Fibroblast of mammary gland (primary cell): Measurements from ENCODE around the gene OLFML2B.

Source experiments
- DNase-seq: peaks from one replicate; pipeline ENCODE4 v3.0.0-alpha.2; 2010; ENCODE audit warnings: low read depth
- H3K4me3 ChIP-seq: 2 replicates; pipeline ENCODE4 v1.5.1; 2011; ENCODE audit warnings: low read depth, mild to moderate bottlenecking, low read length, moderate library complexity; ENCODE audit not compliant: control insufficient read depth
- TF ChIP-seq, protein P1 (sequence below): conservative IDR thresholded peaks from 2 replicates; pipeline ENCODE4 v1.5.1; 2011; ENCODE audit warnings: low read depth, low read length, inconsistent platforms; ENCODE audit not compliant: control insufficient read depth, insufficient read depth

Gene OLFML2B

DNA sequence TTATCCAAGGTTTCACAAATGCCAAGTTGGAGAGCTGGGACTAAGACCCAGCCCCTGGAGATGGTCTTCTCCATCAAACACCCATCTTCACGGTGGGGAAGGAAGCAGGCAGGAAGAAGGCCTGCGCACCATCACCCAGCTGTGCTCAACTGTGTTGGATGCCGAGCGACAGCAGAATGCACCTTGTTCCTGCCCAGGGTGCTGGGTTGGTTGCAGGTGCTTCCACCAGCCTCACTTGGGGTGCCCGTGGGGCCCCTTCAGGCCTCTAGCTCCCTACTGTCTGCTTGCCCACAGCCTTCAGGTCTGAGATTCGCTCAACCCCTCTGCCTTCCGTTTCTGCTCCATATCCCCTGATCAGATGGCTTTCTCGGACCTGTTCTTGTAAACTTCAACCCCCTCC is 42.5 kb downstream of the OLFML2B start:
- DNase-seq = no peak
- TF ChIP-seq, protein P1, sequence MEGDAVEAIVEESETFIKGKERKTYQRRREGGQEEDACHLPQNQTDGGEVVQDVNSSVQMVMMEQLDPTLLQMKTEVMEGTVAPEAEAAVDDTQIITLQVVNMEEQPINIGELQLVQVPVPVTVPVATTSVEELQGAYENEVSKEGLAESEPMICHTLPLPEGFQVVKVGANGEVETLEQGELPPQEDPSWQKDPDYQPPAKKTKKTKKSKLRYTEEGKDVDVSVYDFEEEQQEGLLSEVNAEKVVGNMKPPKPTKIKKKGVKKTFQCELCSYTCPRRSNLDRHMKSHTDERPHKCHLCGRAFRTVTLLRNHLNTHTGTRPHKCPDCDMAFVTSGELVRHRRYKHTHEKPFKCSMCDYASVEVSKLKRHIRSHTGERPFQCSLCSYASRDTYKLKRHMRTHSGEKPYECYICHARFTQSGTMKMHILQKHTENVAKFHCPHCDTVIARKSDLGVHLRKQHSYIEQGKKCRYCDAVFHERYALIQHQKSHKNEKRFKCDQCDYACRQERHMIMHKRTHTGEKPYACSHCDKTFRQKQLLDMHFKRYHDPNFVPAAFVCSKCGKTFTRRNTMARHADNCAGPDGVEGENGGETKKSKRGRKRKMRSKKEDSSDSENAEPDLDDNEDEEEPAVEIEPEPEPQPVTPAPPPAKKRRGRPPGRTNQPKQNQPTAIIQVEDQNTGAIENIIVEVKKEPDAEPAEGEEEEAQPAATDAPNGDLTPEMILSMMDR = no peak
- H3K4me3 ChIP-seq = no peak overlapping the region

DNA sequence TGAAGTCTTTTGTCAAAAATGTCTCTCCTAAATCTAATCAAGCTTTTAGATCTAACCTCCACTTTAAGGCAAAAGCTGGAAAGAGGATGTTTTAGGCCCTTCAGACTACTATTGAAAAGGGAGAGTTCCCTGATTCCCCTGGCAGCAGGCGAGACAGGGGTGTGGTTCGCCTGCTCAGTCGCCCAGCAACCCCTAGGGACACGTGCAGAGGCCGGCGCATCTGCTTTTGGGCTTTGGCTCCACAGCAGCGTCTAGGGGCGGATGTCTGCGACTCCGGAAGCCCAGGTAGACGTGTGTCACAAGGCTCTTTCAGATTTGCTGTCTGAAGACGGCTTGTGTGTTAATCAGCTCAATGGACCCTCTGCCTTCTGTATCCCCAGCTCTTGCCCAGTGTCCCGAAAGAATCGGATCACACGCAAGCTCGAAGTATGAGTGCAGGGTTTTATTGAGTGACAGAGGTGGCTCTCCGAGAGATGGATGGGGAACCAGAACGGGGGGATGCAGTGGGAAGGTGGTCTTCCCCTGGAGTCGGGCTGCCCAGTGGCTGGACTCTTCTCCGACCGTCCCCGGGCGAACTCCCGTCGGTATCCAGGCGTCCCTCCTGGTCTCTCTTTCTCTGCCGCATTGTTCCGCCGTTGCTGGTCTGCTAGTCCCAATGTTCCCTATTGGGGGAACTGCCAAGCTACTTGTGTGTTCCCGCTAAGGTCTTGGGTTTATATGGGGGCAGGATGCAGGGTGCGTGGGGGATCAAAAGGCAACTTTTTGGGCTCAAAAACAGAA is 45.5 kb downstream of the OLFML2B start:
- H3K4me3 ChIP-seq = no peak overlapping the region
- TF ChIP-seq, protein P1 = no peak
- no peak for DNase-seq

DNA sequence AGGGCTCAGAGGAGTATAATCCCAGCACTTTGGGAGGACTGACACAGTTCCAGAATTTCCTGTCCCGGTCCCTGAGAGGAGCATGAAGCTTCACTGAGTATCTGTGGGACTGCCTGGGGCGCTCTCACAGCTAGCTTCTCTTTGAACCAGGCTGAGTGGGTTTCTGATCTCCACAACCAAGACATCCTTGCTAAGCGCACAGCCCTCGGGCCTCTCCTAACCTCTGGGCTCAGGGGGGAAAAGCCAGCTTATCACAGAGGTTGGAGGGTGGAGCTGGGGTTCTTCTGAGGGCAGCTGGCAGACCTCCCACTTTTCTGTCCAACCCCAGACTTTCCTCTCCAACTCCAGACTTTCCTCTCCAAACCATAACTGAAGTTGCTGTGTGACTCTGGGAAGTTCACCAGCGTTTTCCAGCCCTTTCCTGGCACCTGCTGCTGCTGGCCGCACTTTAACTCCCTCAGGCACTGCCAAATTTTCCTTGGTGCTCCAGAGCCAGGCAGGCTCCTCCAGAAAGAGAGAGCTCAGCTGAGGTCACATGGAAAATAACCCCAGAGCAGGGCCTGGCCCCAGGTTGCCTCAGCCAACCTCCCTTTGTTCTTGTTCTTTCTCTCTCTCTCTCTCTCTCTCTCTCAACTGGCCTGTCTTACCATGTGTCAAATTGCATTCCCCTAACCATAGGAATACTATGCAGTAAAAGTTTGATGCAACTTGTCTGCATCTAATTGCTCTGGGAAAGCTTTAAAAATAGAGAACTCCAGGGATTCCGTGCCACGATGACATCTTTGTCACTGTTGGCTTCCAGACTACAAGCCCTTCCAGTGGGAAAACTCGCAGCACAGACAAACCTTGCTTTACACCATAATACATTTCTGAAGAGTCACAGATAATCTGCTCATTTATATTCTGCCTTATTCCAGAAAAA is 49.5 kb downstream of the OLFML2B start:
- DNase-seq = no peak
- TF ChIP-seq, protein P1 = no peak
- H3K4me3 ChIP-seq = no peak overlapping the region

DNA sequence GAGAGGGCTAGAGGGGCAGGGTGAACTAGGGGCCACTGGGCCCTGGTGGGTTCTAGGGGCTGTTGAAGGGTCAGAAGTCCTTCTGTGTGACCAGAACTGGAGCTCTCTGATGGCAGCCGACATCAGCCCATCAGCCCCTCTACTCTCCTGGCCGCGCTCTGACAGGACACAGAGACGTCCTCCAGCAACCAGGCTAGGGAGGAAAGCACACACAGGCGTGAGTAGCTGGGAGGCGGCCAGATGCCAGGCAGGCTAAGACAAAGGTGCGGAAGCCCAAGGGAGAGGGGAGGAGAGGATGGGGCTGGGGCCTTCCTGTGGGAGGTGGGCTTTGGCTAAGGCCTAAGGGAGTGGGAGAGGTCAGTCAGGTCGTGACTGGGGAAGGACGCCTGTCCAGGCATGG is 50.8 kb downstream of the OLFML2B start:
- H3K4me3 ChIP-seq = no peak overlapping the region

DNA sequence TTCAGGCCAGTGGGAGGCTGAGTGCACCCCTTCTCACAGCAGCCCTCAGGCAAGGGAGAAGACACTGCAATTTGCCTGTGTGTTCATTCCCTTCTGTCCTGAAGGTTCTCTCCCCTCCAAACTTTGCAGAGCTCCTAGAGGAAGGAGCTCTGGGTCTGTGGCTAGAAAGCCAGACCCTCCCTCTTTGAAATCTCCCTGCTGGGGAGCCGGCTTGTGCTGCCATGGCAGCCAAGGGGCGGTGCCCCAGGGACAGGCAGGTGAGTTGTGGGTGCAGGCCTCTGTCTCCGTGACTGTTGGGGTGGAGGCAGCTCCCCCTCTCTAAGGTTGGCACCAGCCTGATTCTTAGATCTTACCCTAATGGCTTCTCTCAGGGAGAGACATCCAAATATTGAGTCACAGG is 53.0 kb downstream of the OLFML2B start:
- TF ChIP-seq, protein P1 = no peak
- no peak for DNase-seq
- H3K4me3 ChIP-seq = no peak overlapping the region

More for the DNA sequence above, 50.8 kb downstream of the OLFML2B start:
- no peak for DNase-seq
- TF ChIP-seq, protein P1 = no peak

DNA sequence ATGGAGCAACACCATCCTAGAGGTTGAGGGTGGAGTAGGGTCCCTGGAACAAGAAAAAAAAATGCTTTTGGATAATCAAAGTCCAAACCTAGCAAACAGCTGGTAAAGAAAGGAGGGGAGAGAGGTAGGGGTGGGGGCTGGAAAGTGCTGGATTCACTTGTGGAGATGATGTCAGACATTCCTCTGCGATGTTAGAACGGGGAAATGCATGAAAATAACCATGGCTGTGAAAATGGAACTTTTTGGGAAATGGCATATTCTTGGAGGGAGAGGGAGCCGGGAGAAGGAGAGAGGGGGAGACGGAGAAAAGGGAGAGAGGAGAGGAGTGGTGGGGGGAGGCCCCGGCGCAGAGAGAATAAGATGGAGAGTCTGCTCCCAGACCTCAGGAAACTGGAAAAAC is 53.6 kb downstream of the OLFML2B start:
- no peak overlapping the region for H3K4me3 ChIP-seq
- DNase-seq = no peak
- TF ChIP-seq, protein P1 = no peak
